HG03139 (cell line): ENCODE measurements around the gene ATG4D.
"Not testable (repeated sequence)": the region's sequence is repeated elsewhere in the genome, so short reads cannot be mapped to it uniquely, and the experiment has no call there.

ENCODE experiments used
- ATAC-seq: cut with Tn5 transposase; IDR thresholded peaks from one replicate; pipeline ENCODE4 v1.9.1; 2021; ENCODE audit not compliant: unreplicated experiment

The ATG4D gene

GRCh38 chr19:10518444-10519361 is 25.0 kb upstream of the ATG4D start:
- no peak for ATAC-seq

DNA sequence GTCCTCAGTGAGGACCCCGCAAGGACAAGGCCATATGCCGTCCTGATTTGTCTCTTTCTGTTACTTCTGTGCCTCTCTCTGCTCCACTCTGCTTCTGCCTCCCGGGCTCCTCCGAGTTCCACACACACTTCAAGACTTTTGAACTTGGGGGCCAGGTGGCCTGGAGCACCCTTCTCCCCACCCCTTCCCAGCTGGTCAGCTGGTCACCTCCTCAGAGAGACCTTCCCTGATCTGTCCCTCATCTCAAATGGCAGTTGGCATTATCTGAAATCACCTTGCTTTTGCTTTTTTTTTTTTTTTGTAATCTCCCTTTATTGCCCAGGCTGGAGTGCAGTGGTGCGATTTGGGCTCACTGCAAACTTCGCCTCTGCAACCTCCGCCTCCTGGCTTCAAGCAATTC is 24.3 kb upstream of the ATG4D start:
- no peak for ATAC-seq

- ATAC-seq, result no peak
Observed at GRCh38 chr19:10520652-10521318, 22.9 kb upstream of the ATG4D start.

GRCh38 chr19:10521461-10522171 is 22.1 kb upstream of the ATG4D start:
- ATAC-seq, result no peak

DNA sequence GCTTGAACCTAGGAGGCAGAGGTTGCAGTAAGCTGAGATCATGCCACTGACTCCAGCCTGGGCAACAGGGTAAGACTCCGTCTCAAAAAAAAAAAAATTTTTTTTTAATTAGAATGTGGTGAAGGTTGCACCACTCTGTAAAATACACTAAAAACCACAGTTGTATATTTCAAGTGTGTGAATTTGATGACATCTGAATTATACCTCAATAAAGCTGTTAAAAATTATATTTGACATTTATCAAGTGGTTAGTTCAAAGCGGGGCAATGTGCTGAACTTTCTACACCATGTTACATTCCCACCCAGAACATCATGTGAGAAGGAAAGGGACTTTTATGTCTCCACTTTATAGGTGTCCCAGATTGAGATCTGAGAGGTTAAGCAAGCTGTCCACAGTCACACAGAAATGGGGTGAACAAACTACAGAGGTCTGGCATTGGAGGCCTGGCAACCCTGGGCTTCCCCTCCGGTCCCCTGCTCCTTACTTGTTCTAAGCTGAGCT is 20.5 kb upstream of the ATG4D start:
- ATAC-seq, result no peak

- ATAC-seq, result no peak
Observed at GRCh38 chr19:10525636-10526035, 18.1 kb upstream of the ATG4D start.

DNA sequence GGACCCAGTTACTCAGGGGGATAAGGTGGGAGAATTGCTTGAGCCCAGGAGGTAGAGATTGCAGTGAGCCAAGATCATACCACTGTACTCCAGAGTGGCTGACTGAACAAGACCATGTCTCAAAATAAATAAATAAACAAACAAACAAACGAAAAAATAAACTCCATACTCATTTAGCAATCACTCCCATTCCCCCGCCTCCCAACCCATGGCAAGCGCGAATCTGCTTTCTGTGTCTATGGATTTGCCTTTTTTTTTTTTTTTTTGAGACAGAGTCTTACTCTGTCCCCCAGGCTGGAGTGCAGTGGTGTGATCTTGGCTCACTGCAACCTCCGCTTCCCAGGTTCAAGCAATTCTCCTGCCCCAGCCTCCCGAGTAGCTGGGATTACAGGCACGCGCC is 16.8 kb upstream of the ATG4D start:
- ATAC-seq, result not testable (repeated sequence)

DNA sequence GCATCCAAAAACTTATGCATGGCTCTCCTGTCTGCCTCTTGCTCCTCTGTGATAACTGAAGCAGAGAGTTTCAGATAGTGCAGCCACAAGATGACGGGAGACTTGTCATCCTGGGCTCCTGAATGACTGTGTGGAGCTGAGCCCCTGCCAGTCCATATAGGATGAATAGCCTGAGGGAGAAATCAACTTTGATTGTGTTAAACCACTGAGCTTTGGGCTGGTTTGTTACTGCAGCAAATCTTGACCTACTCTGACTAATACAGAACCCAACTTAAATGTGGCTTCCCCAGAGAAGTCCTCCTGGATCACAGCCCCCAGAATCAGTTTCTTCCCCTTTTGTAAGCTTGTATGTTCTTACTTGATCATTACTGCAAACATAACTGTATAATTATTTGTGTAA is 11.2 kb upstream of the ATG4D start:
- no peak for ATAC-seq

- no peak for ATAC-seq
Observed at GRCh38 chr19:10533646-10534386, 9.9 kb upstream of the ATG4D start.

- ATAC-seq, result no peak
Observed at GRCh38 chr19:10535613-10536012, 8.1 kb upstream of the ATG4D start.

GRCh38 chr19:10537668-10538067 is 6.0 kb upstream of the ATG4D start:
- ATAC-seq, result no peak

GRCh38 chr19:10538204-10538983 is 5.3 kb upstream of the ATG4D start:
- no peak for ATAC-seq

GRCh38 chr19:10539016-10539415 is 4.7 kb upstream of the ATG4D start:
- ATAC-seq, result not testable (repeated sequence)

- no peak for ATAC-seq
Observed at GRCh38 chr19:10543059-10543419, 665 bp upstream of the ATG4D start.

- no peak for ATAC-seq
Observed at GRCh38 chr19:10544242-10544752, 593 bp downstream of the ATG4D start.

DNA sequence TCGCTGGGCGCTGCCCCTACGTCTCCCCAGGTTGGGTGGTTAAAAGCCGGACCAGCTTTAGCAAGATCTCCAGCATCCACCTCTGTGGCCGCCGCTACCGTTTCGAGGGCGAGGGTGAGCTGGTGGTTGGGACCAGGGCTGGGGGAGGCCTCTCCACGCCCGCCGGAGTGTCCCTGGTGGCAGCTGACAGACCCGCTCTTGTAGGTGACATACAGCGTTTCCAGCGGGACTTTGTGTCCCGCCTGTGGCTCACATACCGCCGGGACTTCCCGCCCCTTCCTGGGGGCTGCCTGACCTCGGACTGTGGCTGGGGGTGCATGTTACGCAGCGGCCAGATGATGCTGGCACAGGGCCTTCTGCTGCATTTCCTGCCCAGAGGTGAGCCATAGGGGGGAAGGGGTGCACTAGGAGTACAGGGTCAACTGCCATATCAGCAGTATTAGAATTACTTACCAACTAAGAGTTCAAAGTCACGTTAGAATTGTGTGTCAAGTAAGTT is 1.1 kb downstream of the ATG4D start:
- no peak for ATAC-seq

GRCh38 chr19:10546817-10547216 is 3.1 kb downstream of the ATG4D start:
- ATAC-seq, result no peak

DNA sequence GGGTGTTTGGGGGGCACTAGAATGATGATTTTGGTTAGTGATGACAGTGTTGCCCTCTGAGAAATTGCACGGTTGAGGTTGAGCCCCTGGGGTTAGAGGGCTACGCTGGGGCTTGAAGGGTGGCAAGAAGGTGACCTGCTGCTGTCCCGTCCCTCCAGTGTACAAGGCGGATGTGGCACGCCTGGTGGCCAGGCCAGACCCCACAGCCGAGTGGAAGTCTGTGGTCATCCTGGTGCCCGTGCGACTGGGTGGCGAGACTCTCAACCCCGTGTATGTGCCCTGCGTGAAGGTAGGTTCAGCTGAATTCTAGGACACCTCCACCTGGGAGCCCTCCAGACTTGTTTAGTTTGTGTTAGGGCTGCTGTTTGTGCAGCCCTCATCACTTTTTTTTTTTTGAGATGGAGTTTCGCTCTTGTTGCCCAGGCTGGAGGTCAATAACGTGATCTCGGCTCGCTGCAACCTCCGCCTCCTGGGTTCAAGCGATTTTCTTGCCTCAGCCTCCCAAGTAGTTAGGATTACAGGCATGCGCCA is 5.1 kb downstream of the ATG4D start:
- ATAC-seq, result no peak

DNA sequence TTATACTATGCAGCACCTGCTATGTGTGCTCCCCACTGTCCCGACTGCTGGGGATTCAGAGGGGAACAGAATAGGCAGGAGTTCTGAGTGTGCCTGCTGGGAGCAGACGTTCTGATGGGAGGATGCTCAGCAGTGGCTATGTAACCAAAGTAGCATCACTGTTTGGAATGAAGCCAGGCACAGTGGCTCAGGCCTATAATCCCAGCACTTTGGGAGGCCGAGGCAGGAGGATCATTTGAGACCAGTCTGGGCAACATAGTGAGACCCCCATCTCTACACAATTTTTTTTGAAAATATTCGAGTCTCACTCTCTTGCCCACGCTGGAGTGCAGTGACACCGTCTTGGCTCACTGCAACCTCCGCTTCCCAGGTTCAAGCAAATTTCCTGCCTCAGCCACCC is 6.0 kb downstream of the ATG4D start:
- no peak for ATAC-seq
